ENCODE results near the gene SEMA5A. TPM values are rescaled to one million over a fixed set of nuclear protein-coding genes. Genes with fewer than 3 reads are reported as not detected.

Gene SEMA5A
- total RNA-seq, 1 donor from 2014 or later: 31.9 TPM

DNA sequence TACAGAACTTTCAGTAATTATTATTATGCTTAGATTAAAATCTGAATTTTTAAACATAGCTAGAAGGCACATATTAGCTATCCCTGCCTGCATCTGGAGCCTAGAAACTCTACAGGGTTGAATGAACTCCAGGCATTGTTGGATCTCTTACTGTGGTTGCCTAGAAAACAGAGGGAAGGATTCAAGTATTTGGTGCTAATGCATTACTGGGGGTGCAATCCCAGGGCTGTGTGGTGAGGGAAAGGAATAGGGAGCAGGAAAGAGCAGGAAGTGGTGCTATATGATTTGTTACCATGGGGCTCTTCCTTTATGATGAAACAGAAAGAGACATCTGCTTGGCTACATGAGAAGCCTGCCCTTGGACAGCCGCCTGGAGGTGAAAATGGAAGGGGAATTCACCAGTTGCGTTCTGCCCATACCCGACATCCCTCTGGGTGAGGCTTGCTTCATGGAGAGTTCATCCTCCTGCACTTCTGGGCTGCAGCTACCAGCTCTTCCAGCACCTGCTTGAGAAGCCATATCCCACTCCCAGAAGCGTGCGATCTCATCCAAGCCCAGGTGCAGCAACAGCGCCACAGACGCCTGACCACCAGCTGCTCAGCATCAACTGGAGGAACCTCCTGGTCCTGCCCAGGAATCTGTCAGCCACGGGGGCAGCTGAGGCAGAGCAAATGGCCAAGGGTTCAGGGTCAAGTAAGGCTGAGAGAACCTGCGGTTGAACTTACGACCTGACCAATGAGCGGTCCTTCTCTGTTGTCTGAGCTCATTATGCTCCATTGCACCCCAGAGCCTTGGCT lies 362.8 kb downstream of the SEMA5A start:
- Mint-ChIP-seq H3K9me3 (no peaks in the 10 kb centered on the region), H3K4me3 (no peak overlapping the region), H3K36me3 (ENCODE audit: low read depth) (peaks cover 27% of the 10 kb centered on the region), H3K27ac (ENCODE audit: unreplicated experiment) (no peak overlapping the region), H3K27me3 (ENCODE audit: low read depth) (no peaks in the 10 kb centered on the region), H3K4me1 (peaks cover 4% of the 10 kb centered on the region)
- no peak for DNase-seq (ENCODE audit: low read depth, low spot score)
- TF ChIP-seq, protein P1, sequence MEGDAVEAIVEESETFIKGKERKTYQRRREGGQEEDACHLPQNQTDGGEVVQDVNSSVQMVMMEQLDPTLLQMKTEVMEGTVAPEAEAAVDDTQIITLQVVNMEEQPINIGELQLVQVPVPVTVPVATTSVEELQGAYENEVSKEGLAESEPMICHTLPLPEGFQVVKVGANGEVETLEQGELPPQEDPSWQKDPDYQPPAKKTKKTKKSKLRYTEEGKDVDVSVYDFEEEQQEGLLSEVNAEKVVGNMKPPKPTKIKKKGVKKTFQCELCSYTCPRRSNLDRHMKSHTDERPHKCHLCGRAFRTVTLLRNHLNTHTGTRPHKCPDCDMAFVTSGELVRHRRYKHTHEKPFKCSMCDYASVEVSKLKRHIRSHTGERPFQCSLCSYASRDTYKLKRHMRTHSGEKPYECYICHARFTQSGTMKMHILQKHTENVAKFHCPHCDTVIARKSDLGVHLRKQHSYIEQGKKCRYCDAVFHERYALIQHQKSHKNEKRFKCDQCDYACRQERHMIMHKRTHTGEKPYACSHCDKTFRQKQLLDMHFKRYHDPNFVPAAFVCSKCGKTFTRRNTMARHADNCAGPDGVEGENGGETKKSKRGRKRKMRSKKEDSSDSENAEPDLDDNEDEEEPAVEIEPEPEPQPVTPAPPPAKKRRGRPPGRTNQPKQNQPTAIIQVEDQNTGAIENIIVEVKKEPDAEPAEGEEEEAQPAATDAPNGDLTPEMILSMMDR (conservative IDR thresholded peaks at IDR 0.05): no peak

DNA sequence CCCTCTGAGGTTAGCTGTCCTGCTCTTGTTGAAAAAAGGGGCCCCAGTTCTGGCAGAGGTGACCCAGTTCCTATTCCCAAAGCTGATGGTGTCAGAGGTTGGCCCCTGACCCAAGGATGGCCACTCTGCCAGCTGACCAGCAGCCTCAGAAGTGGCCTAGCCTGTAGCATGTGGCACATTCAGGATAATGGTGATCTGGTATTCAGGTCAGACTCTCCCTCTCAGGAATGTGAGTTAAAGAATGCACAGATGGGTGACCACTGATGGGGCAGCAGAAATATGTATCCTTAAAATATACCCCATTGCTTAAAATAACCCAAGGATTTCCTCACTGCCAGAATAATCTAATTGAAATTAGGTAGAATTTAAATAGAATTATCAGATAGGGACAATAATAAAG lies 369.2 kb downstream of the SEMA5A start:
- H3K27me3 Mint-ChIP-seq (ENCODE audit: low read depth): no peaks in the 10 kb centered on the region
- TF ChIP-seq, protein P1 (conservative IDR thresholded peaks at IDR 0.05): no peak
- peaks cover 19% of the 10 kb centered on the region for H3K36me3 Mint-ChIP-seq (ENCODE audit: low read depth)
- H3K9me3 Mint-ChIP-seq: peaks cover 5% of the 10 kb centered on the region
- no peak overlapping the region for H3K4me3 Mint-ChIP-seq
- H3K4me1 Mint-ChIP-seq: peaks cover 9% of the 10 kb centered on the region
- no peak overlapping the region for H3K27ac Mint-ChIP-seq (ENCODE audit: unreplicated experiment)
- DNase-seq (ENCODE audit: low read depth, low spot score): no peak

DNA sequence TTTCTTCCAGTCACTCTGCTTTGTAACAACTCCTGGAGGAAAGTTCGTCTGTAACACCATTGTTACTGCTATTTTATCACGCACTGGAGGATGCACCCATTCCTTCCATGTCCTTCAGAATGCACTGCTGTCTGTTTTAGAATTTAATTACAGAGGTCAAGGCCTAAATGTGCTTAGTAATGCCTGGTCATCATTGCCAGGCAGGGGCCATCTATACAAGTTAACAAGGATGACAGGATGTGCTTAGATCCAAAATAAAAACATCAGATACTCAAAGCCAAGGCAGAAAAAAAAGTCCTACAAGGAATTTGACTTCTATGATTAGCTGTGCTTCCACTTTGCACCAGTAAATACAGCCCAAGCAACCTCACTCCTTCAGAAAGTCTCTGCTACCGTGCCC lies 371.4 kb downstream of the SEMA5A start:
- no peak for DNase-seq (ENCODE audit: low read depth, low spot score)
- peaks cover 5% of the 10 kb centered on the region for H3K9me3 Mint-ChIP-seq
- H3K36me3 Mint-ChIP-seq (ENCODE audit: low read depth): peaks cover 24% of the 10 kb centered on the region
- no peaks in the 10 kb centered on the region for H3K27me3 Mint-ChIP-seq (ENCODE audit: low read depth)
- H3K27ac Mint-ChIP-seq (ENCODE audit: unreplicated experiment): no peak overlapping the region
- no peak overlapping the region for H3K4me3 Mint-ChIP-seq
- TF ChIP-seq, protein P1 (conservative IDR thresholded peaks at IDR 0.05): no peak
- H3K4me1 Mint-ChIP-seq: peaks cover 9% of the 10 kb centered on the region

DNA sequence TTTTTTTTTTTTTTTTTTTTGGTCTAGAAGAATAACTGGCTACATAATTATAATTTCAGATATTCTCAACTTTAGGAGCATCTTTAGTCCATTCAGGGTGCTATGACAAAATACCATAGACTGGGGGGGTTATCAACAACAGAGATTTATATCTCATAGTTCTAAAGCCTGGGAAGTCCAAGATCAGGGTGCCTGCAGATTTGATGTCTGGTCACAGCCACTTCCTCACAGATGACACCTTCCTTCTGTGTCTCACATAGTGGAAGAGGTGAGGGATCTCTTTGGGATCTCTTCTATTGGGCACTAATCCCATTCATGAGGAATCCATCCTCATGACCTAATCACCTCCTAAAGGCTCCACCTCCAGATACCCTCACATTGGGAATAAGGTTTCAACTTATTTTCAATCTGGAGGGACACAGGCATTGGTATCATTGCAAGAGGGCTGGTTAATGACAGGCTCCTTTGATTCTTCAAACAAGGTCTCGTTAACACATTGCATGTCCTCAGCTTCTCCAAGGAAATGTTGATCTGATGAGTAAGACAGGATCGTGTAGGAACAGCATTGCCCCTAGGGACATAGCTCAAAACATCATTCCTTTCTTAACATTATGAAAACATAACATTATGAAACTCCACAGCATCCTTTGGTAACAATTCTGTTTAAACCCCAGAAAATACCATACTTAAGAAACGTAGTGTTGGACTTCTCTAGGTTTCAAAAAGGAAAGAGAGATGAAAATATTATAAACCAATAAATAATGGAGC lies 372.4 kb downstream of the SEMA5A start:
- peaks cover 16% of the 10 kb centered on the region for H3K4me1 Mint-ChIP-seq
- peaks cover 5% of the 10 kb centered on the region for H3K9me3 Mint-ChIP-seq
- no peak overlapping the region for H3K4me3 Mint-ChIP-seq
- H3K27ac Mint-ChIP-seq (ENCODE audit: unreplicated experiment): no peak overlapping the region
- no peaks in the 10 kb centered on the region for H3K27me3 Mint-ChIP-seq (ENCODE audit: low read depth)
- DNase-seq (ENCODE audit: low read depth, low spot score): no peak
- TF ChIP-seq, protein P1 (conservative IDR thresholded peaks at IDR 0.05): no peak
- H3K36me3 Mint-ChIP-seq (ENCODE audit: low read depth): peaks cover 24% of the 10 kb centered on the region

DNA sequence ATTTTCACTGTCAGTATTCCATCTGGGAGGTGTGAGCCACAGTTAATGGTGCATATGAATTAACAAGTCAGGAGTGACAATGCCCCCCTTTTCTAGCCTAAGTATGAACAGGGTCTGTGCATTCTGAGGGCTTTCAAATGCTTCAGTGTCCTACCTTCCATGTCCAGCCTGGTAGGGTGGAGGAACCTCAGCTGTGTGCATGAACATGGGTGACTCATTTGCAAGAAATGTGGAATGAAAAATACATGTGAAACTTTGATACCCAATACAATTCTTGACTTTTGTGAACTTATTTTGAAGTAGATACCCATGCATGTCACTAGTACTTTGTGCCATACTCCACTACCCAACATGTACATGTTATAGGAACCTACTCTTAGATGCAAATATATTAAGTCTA lies 375.8 kb downstream of the SEMA5A start:
- H3K27me3 Mint-ChIP-seq (ENCODE audit: low read depth): no peaks in the 10 kb centered on the region
- TF ChIP-seq, protein P1 (conservative IDR thresholded peaks at IDR 0.05): no peak
- no peak overlapping the region for H3K4me3 Mint-ChIP-seq
- peaks cover 17% of the 10 kb centered on the region for H3K36me3 Mint-ChIP-seq (ENCODE audit: low read depth)
- H3K27ac Mint-ChIP-seq (ENCODE audit: unreplicated experiment): no peak overlapping the region
- peaks cover 29% of the 10 kb centered on the region for H3K4me1 Mint-ChIP-seq
- DNase-seq (ENCODE audit: low read depth, low spot score): no peak
- H3K9me3 Mint-ChIP-seq: peaks cover 5% of the 10 kb centered on the region

All from neural crest cell (in vitro differentiated cells).